Endodermal cell (in vitro differentiated cells): ENCODE results near the gene RPP38. TPM values are rescaled to one million over a fixed set of nuclear protein-coding genes. Genes with fewer than 3 reads are reported as not detected.

ENCODE experiments used
- DNase-seq: peaks from one replicate; pipeline ENCODE4 v3.0.0-alpha.2; 2017
- H3K27ac ChIP-seq: 2 replicates; pipeline ENCODE4 v1.5.1; 2013; ENCODE audit warnings: mild to moderate bottlenecking, low read depth, low read length, moderate library complexity
- H3K27me3 ChIP-seq: 2 replicates; pipeline ENCODE4 v1.6.1; 2013; ENCODE audit warnings: mild to moderate bottlenecking, low read length, moderate library complexity; ENCODE audit not compliant: insufficient read depth, control insufficient read depth, poor library complexity, severe bottlenecking
- H3K36me3 ChIP-seq: 2 replicates; pipeline ENCODE4 v1.7.0; 2013; ENCODE audit warnings: mild to moderate bottlenecking, low read length, moderate library complexity; ENCODE audit not compliant: control insufficient read depth, insufficient read depth
- H3K4me1 ChIP-seq: one replicate; pipeline ENCODE4 v1.7.0; 2013; ENCODE audit warnings: low read length; ENCODE audit not compliant: control insufficient read depth, insufficient read depth
- H3K4me3 ChIP-seq: 2 replicates; pipeline ENCODE4 v1.5.1; 2013; ENCODE audit warnings: mild to moderate bottlenecking, low read length, moderate library complexity
- H3K9ac ChIP-seq: 2 replicates; pipeline ENCODE4 v1.6.1; 2013; ENCODE audit warnings: mild to moderate bottlenecking, low read length, moderate library complexity; ENCODE audit not compliant: poor library complexity, severe bottlenecking; ENCODE audit errors: extremely low read depth
- H3K9me3 ChIP-seq: 2 replicates; pipeline ENCODE4 v1.6.1; 2013; ENCODE audit warnings: mild to moderate bottlenecking, low read length, moderate library complexity; ENCODE audit not compliant: control insufficient read depth
- H3K27ac Mint-ChIP-seq: 2 replicates; pipeline ENCODE4 v1.8.0; 2020; ENCODE audit warnings: mixed read lengths
- H3K27me3 Mint-ChIP-seq: 2 replicates; pipeline ENCODE4 v1.8.0; 2021; ENCODE audit warnings: mild to moderate bottlenecking, mixed read lengths; ENCODE audit not compliant: insufficient read depth
- H3K36me3 Mint-ChIP-seq: 2 replicates; pipeline ENCODE4 v1.8.0; 2020; ENCODE audit warnings: low read depth, mixed read lengths
- H3K4me1 Mint-ChIP-seq: 2 replicates; pipeline ENCODE4 v1.8.0; 2020; ENCODE audit warnings: mixed read lengths
- H3K4me3 Mint-ChIP-seq: 2 replicates; pipeline ENCODE4 v1.8.0; 2020; ENCODE audit warnings: mild to moderate bottlenecking, moderate library complexity, mixed read lengths
- H3K9me3 Mint-ChIP-seq: 2 replicates; pipeline ENCODE4 v1.8.0; 2020; ENCODE audit warnings: mild to moderate bottlenecking, mixed read lengths
- CTCF ChIP-seq: fragments of 200-600 bp; sonication (generic); conservative IDR thresholded peaks from 2 replicates; pipeline ENCODE4 v1.5.0; 2021; ENCODE audit warnings: antibody characterized with exemption, mild to moderate bottlenecking
- WGBS, 2 experiments: methylation state at CpG; one replicate each; pipeline versions ENCODE4 v1.1.5 to v1.1.7; 2013; ENCODE audit warnings: missing lambda C conversion rate in 2 of 2, mixed read lengths in 1 of 2; ENCODE audit not compliant: insufficient coverage in 1 of 2, insufficient read length in 1 of 2; 5-methylcytosine and 5-hydroxymethylcytosine counted together
- total RNA-seq, 2 donors: library from RNA; stranded (reverse); fragmentation: NEBNext Ultra II Directional in 1 of 2; extraction: Animal tissue kit (Norgen Biotek cat#: 25700) in 1 of 2; gene quantifications; 2 replicates in 1 of 2; 3 replicates in 1 of 2; pipeline ENCODE4 v1.2.1, GENCODE V29; 2021

RPP38 gene
- total RNA-seq, 2 donors from 2014 or later = 23.6 to 24.8 TPM

GRCh38 chr10:15068802-15069201 lies 28.4 kb upstream of the RPP38 start:
- Mint-ChIP-seq H3K27ac (no peak overlapping the region), H3K36me3 (peaks cover 14% of the 10 kb centered on the region), H3K9me3 (peaks cover 28% of the 10 kb centered on the region), H3K27me3 (no peaks in the 10 kb centered on the region), H3K4me1 (no peaks in the 10 kb centered on the region), H3K4me3 (no peak overlapping the region)
- Histone ChIP-seq H3K27ac (no peak overlapping the region), H3K4me3 (no peak overlapping the region), H3K27me3 (no peaks in the 10 kb centered on the region), H3K9ac (no peak overlapping the region), H3K4me1 (no peaks in the 10 kb centered on the region), H3K9me3 (peaks cover 41% of the 10 kb centered on the region), H3K36me3 (no peaks in the 10 kb centered on the region)
- DNase-seq = no peak
- WGBS, 2 experiments = 93% methylated on average over 3 of the region's 3 CpGs; no CpG with 5 or more reads in 1 of the 2 experiments
- no peak for TF ChIP-seq CTCF

- no peaks in the 10 kb centered on the region for H3K27me3 Mint-ChIP-seq
- no peak overlapping the region for H3K27ac Mint-ChIP-seq
- Histone ChIP-seq H3K9ac (no peak overlapping the region), H3K4me1 (no peaks in the 10 kb centered on the region), H3K4me3 (no peak overlapping the region), H3K27me3 (no peaks in the 10 kb centered on the region), H3K36me3 (no peaks in the 10 kb centered on the region), H3K9me3 (peaks cover 45% of the 10 kb centered on the region), H3K27ac (no peak overlapping the region)
- H3K9me3 Mint-ChIP-seq = peaks cover 31% of the 10 kb centered on the region
- 78 to 81% methylated on average over 4 of the region's 4 CpGs for WGBS, 2 experiments
- TF ChIP-seq CTCF = peak; percentile 41
- peaks cover 18% of the 10 kb centered on the region for H3K36me3 Mint-ChIP-seq
- H3K4me1 Mint-ChIP-seq = no peaks in the 10 kb centered on the region
- H3K4me3 Mint-ChIP-seq = no peak overlapping the region
- no peak for DNase-seq
Measured at GRCh38 chr10:15069230-15069629, 27.9 kb upstream of the RPP38 start.

GRCh38 chr10:15072358-15072757 lies 24.8 kb upstream of the RPP38 start:
- WGBS, 2 experiments = 92% methylated on average over 5 of the region's 5 CpGs; no CpG with 5 or more reads in 1 of the 2 experiments
- Histone ChIP-seq H3K9ac (no peak overlapping the region), H3K27me3 (no peaks in the 10 kb centered on the region), H3K4me3 (peak overlapping the region; percentile 23), H3K4me1 (no peaks in the 10 kb centered on the region), H3K27ac (no peak overlapping the region), H3K36me3 (no peaks in the 10 kb centered on the region), H3K9me3 (peaks cover 34% of the 10 kb centered on the region)
- Mint-ChIP-seq H3K9me3 (peaks cover 23% of the 10 kb centered on the region), H3K27ac (no peak overlapping the region), H3K4me3 (no peak overlapping the region), H3K4me1 (no peaks in the 10 kb centered on the region), H3K27me3 (no peaks in the 10 kb centered on the region), H3K36me3 (peaks cover 22% of the 10 kb centered on the region)
- TF ChIP-seq CTCF = no peak
- no peak for DNase-seq
